Stimulated activated CD4-positive, alpha-beta T cell treated with anti-CD3 and anti-CD28 coated beads, Interleukin-4, amount 100 ng/mL, for 48 hours (primary cell): ENCODE data around the gene C18orf32.
"Not testable (repeated sequence)": the region's sequence is repeated elsewhere in the genome, so short reads cannot be mapped to it uniquely, and the experiment has no call there.

Source experiments
- DNase-seq, 2 donors: peaks; one replicate each; pipeline ENCODE4 v3.0.0-alpha.2; 2020; ENCODE audit warnings: low read depth in 2 of 2

The C18orf32 gene

DNA sequence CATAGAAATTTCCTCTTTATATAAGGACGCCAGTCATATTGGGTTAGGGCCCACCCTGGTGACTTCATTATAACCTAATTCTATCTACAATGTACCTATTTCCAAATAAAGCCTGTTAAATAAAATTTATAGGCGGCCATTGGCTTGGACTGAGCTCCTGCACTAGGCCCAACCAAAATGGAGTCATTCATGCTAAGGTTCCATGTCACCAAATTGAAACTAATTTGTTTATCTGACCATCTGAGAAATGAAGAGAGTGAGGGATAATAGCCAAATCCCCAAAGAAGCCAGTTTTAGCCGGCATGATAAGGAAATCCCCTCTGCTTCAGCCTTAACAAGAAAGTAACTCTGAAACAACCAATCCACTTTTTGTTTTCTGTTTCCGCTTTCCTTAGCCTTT is 19.4 kb downstream of the C18orf32 start:
- DNase-seq, result no peak

DNA sequence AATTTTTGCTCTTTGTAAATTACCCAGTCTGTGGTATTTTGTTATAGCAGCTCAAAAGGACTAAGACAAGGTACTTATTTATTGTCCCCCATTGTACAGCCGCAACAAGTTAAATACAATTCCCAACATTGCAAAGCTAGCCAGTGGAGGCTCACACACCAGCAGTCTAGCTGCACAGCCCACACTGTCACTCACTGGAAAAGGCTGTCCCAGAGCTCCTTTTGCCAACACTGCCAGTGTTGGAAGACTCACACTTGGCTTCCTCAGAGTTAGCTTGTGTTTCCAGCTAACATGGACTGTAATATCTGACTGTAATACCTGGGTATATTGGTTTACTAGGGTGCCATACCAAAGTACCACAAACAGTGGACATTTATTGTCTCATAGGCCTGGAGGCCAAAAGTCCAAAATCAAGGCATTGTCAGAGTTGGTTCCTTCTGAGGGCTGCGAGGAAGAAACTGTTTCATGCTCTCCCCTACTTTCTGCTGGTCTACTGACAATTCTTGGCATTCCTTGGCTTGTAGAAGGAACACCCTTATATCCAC is 19.9 kb downstream of the C18orf32 start:
- DNase-seq, result no peak

DNA sequence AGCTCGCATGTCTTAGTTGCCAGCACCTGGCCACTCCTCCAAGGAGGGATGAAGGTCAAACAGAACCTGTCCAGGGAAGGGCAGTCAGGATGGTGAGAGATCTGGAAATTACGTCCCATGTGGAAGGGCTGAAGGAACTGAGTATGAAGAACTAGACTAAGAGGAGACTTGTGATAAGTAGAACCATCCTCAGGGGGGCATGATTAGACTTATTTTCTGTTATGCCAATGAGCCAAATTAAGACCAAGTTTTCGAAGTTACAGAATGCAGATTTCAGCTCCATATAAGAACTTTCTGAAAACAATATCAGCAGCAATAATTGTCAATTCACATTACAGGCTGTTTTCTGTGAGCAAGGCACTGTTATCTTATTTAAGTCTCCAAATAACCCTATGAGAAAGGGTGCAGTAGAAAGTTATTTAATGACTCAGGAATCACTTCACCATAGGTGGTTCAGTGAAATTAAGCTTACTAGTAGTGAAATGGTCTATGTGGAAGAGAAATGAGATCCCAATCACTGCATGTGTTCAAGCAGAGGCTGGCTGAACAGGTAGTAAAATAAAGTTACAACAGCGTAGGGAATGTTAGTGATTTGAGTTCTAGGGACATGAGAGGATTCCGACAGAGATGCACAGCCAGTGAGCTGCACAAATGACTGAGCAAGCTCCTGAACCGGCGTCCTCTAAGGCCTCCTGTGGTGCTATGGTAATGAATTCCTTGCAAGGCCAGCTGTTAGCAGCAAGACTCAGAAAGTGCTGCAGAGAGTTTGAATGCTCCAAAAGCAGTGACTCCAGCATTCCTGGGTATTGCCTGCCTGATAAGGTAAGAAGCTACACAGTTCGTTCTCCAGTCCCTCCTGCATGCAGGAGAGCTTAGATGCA is 22.1 kb downstream of the C18orf32 start:
- no peak for DNase-seq

DNA sequence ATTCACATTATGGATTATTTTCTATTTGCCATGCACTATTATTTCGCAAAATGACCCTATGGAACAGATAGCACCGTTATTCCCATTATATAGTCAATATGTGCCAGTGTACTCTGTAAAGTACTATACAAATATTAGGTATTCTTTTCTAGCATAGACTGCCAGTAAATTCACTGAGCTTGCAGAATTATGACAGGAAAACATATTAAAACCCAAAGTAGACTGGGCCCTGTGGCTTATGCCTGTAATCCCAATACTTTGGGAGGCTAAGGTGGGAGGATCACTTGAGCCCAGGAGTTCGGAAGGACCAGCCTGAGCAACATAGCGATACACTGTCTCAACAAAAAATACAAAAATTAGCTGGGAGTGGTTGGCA is 25.4 kb downstream of the C18orf32 start:
- DNase-seq, result no peak

DNA sequence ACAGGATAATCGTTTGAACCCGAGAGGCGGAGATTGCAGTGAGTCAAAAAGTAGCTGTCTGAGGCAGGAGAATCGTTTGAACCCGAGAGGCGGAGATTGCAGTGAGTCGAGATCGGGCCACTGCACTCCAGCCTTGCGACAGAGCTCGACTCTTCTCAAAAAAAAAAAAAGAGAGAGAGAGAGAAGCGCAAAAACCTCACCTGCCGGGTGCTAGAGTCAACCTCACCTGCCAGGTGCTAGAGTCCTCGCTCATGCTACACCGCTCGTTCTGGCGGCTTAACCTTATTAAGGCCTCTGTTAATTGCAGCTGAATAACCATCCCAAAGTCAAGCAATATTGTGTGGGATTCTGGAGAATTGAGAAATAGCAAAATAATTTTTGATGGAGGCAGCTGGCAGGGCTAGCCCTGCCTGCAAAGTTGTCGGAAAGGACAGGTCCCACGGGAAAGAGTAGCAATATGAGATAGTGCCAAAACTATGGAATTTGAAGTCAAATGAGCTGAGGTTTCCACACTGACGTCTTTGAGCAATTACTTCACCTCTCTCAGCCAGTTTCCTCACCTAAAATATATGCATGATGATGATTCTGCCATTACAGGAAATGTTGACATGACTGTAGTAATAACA is 25.9 kb downstream of the C18orf32 start:
- no peak for DNase-seq

DNA sequence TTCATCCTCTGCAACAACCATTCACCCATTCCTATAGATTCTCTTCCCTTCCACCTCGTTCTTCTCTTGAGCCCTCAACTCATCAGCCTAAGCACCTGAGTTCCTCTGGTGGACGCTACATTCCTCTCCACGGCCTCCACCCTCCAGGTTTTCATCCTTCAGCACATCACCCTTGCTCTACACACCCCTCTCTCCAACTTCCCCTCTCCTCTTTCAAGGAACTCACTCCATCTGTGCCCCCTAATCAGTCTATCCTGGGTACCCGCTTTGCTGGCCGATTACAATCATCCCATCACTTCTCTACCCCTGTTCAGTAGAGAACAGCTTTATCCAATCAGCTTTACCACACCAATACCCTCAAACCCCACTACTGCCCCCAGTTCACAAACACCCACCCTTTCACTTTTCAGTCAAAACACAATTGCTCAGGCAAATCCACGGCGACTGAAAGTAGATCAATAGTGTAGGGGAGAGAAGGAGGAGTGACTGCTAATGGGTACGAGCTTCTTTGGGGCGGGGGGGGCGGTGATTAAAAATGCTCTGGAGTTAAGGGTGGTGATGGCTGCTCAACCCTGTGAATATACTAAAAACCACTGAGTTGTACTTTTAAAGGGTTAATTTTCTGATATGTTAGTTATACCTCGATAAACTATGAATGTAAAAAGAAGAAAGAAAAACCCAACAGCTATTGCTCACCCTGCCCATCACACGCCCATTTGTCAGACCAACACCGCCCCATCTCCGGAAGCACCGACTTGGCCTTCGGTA is 27.4 kb downstream of the C18orf32 start:
- DNase-seq, result peak; percentile 11 to 14

DNA sequence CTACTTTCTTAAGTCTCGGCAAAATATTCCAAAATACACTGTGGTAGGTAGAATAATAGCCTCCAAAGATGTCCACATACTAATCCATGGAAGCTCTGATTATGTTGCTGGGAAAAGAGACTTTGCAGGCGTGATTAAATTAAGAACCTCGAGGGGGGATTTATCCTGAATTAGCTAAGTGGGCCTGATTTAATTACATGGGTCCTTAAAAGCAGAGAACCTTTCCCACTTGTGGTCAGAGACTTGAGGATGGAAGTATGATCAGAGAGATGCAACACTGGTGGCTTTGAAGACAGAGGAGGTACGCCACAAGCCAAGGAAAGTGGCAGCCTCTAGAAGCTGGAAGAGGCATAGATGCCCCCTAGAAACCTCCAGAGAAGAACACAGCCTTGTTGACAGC is 29.4 kb downstream of the C18orf32 start:
- DNase-seq, result no peak

DNA sequence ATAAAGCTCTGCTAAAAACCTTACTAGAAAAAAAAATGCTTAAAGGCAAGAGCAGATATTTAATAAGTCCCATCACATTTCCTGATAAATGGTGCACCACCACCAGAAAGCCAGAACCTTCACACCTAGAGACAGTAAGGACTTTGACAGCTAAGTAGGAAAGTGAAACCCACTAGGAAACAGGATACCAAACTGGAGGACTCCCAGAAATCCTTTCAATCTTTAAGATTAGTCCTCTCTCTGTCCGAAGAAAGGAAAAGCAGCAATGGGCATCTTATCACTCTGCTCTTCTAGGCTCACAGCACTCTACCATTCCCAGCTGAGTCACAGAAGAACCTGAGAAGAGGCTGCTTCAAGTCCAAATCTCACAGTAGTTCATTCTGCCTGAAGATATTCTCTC is 30.2 kb downstream of the C18orf32 start:
- DNase-seq, result no peak

DNA sequence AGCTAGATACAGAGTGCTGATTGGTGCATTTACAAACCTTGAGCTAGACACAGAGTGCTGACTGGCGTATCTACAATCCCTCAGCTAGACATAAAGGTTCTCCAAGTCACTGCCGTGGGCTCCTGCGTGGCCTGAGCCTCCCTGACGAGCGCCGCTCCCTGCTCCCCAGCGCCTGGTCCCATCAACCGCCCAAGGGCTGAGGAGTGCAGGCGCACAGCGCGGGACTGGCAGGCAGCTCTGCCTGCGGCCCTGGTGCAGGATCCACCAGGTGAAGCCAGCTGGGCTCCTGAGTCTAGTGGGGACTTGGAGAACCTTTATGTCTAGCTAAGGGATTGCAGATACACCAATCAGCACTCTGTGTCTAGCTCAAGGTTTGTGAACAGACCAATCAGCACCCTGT is 34.5 kb downstream of the C18orf32 start:
- DNase-seq, result not testable (repeated sequence)

DNA sequence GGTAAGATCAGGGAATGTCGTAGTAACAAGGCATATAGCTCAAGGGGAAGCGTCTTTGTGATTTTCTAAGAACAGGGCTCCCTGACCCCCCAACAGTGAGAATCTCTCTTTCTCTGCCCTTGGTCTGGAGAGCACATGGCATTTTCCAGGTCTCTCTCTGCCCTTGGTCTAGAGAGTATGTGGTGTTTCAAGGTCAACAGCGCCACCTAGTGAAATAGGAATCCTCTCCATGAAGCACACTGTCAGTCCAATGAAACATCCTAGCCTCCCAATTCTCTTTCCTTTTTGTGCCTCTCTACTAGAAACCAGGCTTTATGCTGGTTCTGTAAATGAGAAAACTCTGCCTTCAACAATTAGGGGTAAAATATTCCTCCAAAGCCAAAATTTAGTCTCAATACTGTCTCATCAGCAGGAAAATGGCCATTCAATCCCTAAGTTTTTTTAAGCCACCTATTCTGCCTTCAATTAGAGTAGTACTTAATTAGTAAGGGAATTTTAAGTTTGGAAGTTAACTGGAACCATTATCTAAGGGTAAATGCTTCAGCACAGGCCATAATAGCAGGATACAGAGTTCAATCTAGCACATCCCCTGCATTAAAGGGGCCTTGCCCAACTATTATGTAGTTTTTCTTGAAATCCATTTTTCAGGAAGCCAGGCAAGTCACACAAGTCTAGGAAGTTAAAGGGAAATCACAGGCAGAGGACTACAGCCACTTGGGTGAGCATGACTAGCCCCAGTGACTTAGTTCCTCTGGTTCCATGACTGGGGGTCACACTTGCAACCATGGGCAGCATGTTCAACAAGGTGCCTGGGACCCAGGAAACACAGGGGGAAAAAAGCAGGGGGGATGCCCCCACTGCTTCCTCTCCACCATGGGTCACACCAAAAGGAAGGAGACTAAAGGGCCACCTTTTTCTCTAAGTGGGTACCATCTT is 39.0 kb downstream of the C18orf32 start:
- peak in 1 of 2 donors; percentile 24 for DNase-seq

DNA sequence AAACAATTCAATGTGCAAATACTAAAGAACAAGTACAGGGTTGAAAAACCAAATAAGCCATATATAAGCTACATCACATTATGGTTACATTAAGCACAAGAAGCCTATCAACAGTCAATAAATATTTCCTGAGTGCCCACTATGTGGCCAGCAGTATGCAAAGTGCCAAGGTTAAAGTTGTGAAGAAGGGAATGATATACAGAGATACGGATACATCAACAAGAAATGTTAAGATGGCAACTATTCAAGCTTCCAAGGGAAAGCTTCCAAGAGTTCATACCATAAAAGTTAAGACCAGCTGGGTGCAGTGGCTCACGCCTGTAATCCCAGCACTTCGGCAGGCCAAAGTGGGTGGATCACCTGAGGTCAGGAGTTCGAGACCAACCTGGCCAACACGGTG is 40.6 kb downstream of the C18orf32 start:
- no peak for DNase-seq

DNA sequence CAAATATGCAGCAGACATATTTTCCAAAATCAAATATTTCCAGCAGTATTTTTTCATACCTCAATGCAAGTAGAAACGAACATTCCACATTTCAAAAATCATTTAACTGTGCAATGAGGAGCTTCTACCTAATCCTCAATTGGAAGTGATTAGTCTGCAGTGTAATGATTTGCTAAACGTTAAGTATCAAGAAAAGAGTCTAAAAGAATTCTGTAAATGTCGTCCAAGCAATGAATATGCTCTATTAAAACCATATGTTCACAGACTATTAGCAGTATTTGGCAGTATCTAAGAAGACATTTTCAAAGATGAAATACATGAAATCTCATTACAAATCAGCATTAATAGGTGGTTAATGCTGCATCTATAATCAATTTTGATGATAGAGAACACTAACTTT is 42.5 kb downstream of the C18orf32 start:
- DNase-seq, result no peak

DNA sequence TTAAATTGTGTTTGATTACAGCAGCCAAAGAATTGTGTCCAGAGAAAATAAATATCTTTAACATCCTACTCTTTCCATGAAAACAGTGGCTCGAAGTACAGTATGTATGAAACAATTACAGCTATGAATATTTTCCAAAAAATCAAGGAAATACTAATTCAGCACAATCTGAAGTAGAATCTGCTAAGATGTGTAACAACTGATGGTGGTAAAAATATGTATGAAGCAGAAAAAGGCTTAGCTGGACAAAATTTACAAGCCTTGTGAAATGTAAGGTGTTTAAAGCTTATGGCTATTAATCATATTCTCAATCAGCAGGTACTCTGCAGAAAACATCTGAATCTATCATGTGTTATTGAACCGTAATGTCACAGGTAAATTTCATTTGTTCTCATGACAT is 43.2 kb downstream of the C18orf32 start:
- no peak for DNase-seq

DNA sequence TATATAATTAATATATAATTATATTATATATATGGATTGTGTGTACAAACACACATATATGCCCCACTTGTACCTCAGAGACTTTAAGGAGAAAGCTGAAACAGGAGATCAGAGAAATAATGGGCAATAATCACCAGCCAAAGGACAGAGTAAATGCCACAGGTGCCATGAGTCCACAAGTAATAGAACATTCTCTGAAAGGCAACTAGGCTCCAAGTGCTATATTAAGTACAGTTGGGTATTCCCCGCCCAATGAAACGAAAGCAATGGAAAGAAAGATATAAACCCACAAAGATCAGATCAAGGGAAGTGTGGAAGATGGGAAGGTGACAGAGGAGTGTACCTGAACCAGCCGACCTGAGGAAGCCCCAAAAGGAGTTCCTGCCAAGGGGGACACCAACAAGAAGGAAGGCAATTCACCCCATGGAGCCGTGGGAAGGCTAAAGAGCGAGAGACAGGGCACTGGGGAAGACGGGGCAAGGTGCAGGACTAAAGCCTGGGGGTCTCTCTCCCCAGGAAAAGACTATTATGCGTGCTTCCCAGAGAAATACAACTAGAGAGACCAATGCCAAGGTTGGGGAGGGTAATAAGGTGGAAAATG is 45.6 kb downstream of the C18orf32 start:
- DNase-seq, result no peak

DNA sequence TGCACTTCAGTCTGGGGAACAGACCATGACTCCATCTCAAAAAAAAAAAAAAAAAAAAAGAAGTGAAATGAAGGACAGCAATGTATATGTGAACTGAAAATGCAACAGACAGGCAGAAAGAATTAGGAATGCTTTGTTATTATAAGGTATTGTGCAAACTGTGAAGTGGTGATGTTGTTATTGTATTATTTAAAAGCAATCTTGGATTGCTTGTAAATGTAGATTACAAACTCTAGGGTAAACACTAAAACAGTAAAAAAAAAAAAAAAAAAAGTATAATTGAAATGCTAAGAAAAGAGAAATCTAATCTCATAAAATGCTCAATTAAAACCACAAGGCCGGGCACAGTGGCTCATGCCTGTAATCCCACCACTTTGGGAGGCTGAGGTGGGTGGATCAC is 51.9 kb downstream of the C18orf32 start:
- no peak for DNase-seq

DNA sequence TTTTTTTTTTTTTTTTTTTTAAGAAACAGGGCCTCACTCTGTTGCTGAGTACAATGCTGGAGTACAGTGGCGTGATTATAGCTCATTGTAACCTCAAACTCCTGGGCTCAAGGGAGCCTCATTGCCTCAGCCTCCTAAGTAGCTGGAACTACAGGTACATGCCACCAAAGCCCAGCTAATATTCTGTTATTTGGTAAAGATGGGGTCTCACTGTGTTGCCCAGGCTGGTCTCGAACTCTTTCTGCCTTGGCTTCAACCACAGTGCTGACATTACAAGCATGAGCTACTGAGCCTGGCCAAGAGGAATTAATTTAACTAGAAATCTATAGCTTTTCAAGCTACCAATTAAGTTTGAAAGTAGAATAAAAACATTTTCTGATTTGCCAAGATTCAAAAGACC is 54.4 kb downstream of the C18orf32 start:
- DNase-seq, result no peak

DNA sequence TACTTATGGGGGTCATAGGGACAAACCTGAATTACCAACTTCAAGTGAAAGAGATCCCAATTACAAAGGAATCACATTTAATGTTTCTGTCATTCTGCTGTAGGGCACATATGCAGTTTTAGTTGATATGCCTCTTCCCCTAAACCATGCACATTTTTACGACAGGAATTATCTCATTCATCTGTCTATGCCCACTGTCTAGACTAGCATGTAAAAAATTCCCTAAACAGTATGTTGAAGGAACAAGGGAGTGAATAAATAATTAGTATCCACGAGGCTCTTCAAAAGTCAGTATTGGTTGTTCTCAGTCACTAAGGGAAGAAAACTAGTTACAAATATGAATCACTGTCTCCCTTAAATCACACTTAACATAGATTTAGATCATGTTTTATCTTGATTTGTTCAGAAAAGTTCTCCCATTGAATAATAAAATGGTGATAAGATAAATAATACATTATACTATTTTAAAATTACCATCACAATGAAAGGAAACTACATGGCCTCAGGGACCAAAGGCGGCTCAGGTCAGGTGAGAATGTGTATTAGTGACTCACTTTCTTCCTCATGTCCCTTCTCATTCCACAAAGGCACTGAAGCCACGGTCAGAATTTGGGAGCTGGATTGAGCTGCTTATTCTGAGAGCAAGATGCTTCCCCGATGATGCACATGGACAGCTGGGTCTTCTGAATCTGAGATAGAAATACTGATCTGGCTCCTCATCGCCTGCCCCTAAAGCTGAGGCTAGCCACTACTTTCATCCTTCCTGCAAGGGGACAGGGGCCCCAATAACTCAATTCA is 55.7 kb downstream of the C18orf32 start:
- DNase-seq, result no peak
